Endothelial cell of umbilical vein (primary cell): ENCODE measurements around the gene UNC45A. TPM values are rescaled to one million over a fixed set of nuclear protein-coding genes. Genes with fewer than 3 reads are reported as not detected.

Experiments
- BruUV-seq: library from RNA; stranded (reverse); fragments of 400-500 nt; replicated peaks from 2 replicates; lab custom pipeline; 2021; lab: Mats Ljungman, UMichigan
- CTCF ChIA-PET: fragments of 300-600, 350-600 bp; sonication (Branson Sonifier 250); formaldehyde crosslinking; loops from one replicate; lab custom pipeline; 2021; ENCODE audit warnings: antibody characterized with exemption, inconsistent platforms; lab: Charles Lee
- POLR2A ChIA-PET: fragments of 300-600, 350-600 bp; sonication (Branson Sonifier 250); formaldehyde crosslinking; loops from one replicate; lab custom pipeline; 2021; ENCODE audit warnings: antibody characterized with exemption, inconsistent platforms; lab: Charles Lee
- DNase-seq: peaks from one replicate; pipeline ENCODE4 v3.0.0-alpha.2; 2011; ENCODE audit warnings: low read depth, low spot score
- FAIRE-seq: peaks from 2 replicates; lab custom pipeline; 2011; peaks lifted over from hg19 to GRCh38; lab: Jason Lieb, UNC
- H2AFZ ChIP-seq: 2 replicates; pipeline ENCODE4 v1.6.0; 2012; ENCODE audit warnings: low read depth, low read length, control low read depth, inconsistent platforms
- H3K27ac ChIP-seq: 2 replicates; pipeline ENCODE4 v1.5.1; 2011; ENCODE audit warnings: low read depth, mild to moderate bottlenecking, control low read depth, low read length, moderate library complexity; ENCODE audit not compliant: insufficient read depth
- H3K27me3 ChIP-seq, 2 experiments: 2 replicates each; pipeline versions ENCODE4 v1.6.0 to v1.6.1; 2011; ENCODE audit warnings: low read length in 2 of 2, mixed read lengths in 1 of 2; ENCODE audit not compliant: control insufficient read depth in 2 of 2, insufficient read depth in 2 of 2
- H3K36me3 ChIP-seq, 2 experiments: 2 replicates in 1 of 2; 3 replicates in 1 of 2; pipeline ENCODE4 v1.5.1; 2011; ENCODE audit warnings: low read length in 2 of 2, mild to moderate bottlenecking in 1 of 2, moderate library complexity in 1 of 2; ENCODE audit not compliant: control insufficient read depth in 2 of 2, insufficient read depth in 2 of 2; ENCODE audit errors: extremely low read depth in 1 of 2
- H3K4me1 ChIP-seq: 3 replicates; pipeline ENCODE4 v1.5.1; 2011; ENCODE audit warnings: mild to moderate bottlenecking, low read length; ENCODE audit not compliant: control insufficient read depth, insufficient read depth; ENCODE audit errors: extremely low read depth
- H3K4me2 ChIP-seq: 2 replicates; pipeline ENCODE4 v1.6.1; 2011; ENCODE audit warnings: low read length, control low read depth, mixed read lengths; ENCODE audit not compliant: insufficient read depth
- H3K4me3 ChIP-seq, 3 experiments: fragments of 200-600 bp in 1 of 3; sonication (generic), shearing (Covaris generic) in 1 of 3; replicated peaks in 1 of 3; 2 replicates each; pipeline ENCODE4 v1.5.1; 2011 to 2016; ENCODE audit warnings: control low read depth in 3 of 3, low read length in 3 of 3, mild to moderate bottlenecking in 2 of 3, inconsistent platforms in 1 of 3, low read depth in 1 of 3, moderate library complexity in 1 of 3; ENCODE audit not compliant: insufficient read depth in 1 of 3
- H3K79me2 ChIP-seq: 2 replicates; pipeline ENCODE4 v1.6.0; 2012; ENCODE audit warnings: low read length, inconsistent platforms; ENCODE audit not compliant: control insufficient read depth, insufficient read depth
- H3K9ac ChIP-seq: replicated peaks from 2 replicates; pipeline ENCODE3; 2011; ENCODE audit warnings: low read length, control low read depth; ENCODE audit not compliant: insufficient read depth; ENCODE audit errors: extremely low read depth
- H3K9me1 ChIP-seq: replicated peaks from 3 replicates; pipeline ENCODE4 v1.6.0; 2011; ENCODE audit warnings: mild to moderate bottlenecking, low read length; ENCODE audit not compliant: control insufficient read depth, insufficient read depth; ENCODE audit errors: extremely low read depth
- H3K9me3 ChIP-seq: replicated peaks from 2 replicates; pipeline ENCODE4 v1.5.1; 2012; ENCODE audit warnings: low read length, inconsistent platforms; ENCODE audit not compliant: control insufficient read depth, insufficient read depth
- H4K20me1 ChIP-seq: replicated peaks from 2 replicates; pipeline ENCODE3; 2011; ENCODE audit warnings: mild to moderate bottlenecking, low read length; ENCODE audit not compliant: control insufficient read depth, insufficient read depth; ENCODE audit errors: extremely low read depth
- CTCF ChIP-seq, 2 donors: IDR thresholded peaks; 1 replicate in 1 of 2; 2 replicates in 1 of 2; pipeline ENCODE4 v1.5.1; 2011; ENCODE audit warnings: low read length in 2 of 2, mild to moderate bottlenecking in 2 of 2, moderate library complexity in 2 of 2, control low read depth in 1 of 2, inconsistent platforms in 1 of 2, low read depth in 1 of 2; ENCODE audit not compliant: insufficient read depth in 1 of 2; ENCODE audit errors: extremely low read depth in 1 of 2
- EZH2 ChIP-seq: IDR thresholded peaks from 2 replicates; pipeline ENCODE4 v1.6.1; 2012; ENCODE audit warnings: borderline replicate concordance, low read depth, mild to moderate bottlenecking, moderate library complexity, low read length, inconsistent platforms; ENCODE audit not compliant: severe bottlenecking
- FOS ChIP-seq: IDR thresholded peaks from 2 replicates; pipeline ENCODE4 v1.6.1; 2011; ENCODE audit warnings: mild to moderate bottlenecking, low read length, moderate library complexity, borderline replicate concordance; ENCODE audit not compliant: insufficient read depth
- GATA2 ChIP-seq: IDR thresholded peaks from 2 replicates; pipeline ENCODE4 v1.7.0; 2011; ENCODE audit warnings: low read depth, mild to moderate bottlenecking, moderate library complexity, mixed read lengths, low read length; ENCODE audit not compliant: insufficient read length, insufficient read depth
- JUN ChIP-seq: IDR thresholded peaks from 2 replicates; pipeline ENCODE4 v1.6.1; 2011; ENCODE audit warnings: borderline replicate concordance, low read depth; ENCODE audit not compliant: insufficient read length, insufficient read depth
- MYC ChIP-seq: IDR thresholded peaks from one replicate; pipeline ENCODE4 v1.6.1; 2011; ENCODE audit warnings: mild to moderate bottlenecking, low read depth, low read length
- POLR2A ChIP-seq: IDR thresholded peaks from 2 replicates; pipeline ENCODE4 v1.6.1; 2012; ENCODE audit warnings: low read depth, mild to moderate bottlenecking, control low read depth, low read length
- POLR2AphosphoS5 ChIP-seq: IDR thresholded peaks from 2 replicates; pipeline ENCODE4 v1.6.1; 2012; ENCODE audit warnings: low read depth, mild to moderate bottlenecking, control low read depth, low read length, moderate library complexity; ENCODE audit not compliant: insufficient read depth
- dilution Hi-C: fragments of 300-500 bp; cut with MboI; formaldehyde crosslinking; loops from one replicate; pipeline ENCODE4 v1.15.0; 2019; ENCODE audit warnings: low sequenced_read_pairs; ENCODE audit not compliant: extremely low pct_ligation_motif_present
- intact Hi-C: fragments of 100-400 bp; cut with micrococcal nuclease; formaldehyde crosslinking; loops from one replicate; pipeline ENCODE4 v1.10.0; 2022
- polyA plus RNA-seq, 4 experiments: library from polyadenylated mRNA; depleted of rRNA in 3 of 4; stranded (reverse) in 3 of 4; unstranded in 1 of 4; fragments of >200 nt; gene quantifications; 2 replicates each; pipeline versions ENCODE4 v1.2.1 to v1.2.3, GENCODE V29; 2011 to 2012; ENCODE audit warnings: missing spikeins in 1 of 4
- total RNA-seq: library from RNA; stranded (reverse); gene quantifications from 2 replicates; pipeline ENCODE4 v1.2.3, GENCODE V29; 2021
- TF ChIP-seq, protein P1 (sequence below): IDR thresholded peaks from 2 replicates; pipeline ENCODE4 v1.6.1; 2011; ENCODE audit not compliant: insufficient read depth, insufficient read length

The UNC45A gene
- total and polyA plus RNA-seq, 2 donors (not counting 3 experiments of a cell fraction or from before 2014, with no cell fraction given), result 103 to 106 TPM

GRCh38 chr15:90986790-90987507, 51.9 kb downstream of the UNC45A start:
- H4K20me1 ChIP-seq, result no peaks in the 10 kb centered on the region
- BruUV-seq, result no TSS peak
- POLR2A ChIA-PET, result interaction anchor here (0.7 kb wide), 1 partner anchor 29 kb away, joined by 3 read pairs; no protein-coding TSS in a partner anchor

More at GRCh38 chr15:90986790-90987507, 51.9 kb downstream of the UNC45A start:
- CTCF ChIA-PET, result interaction anchor here (1.1 to 2.7 kb wide), 2 partner anchors 10 to 30 kb away, joined by 3 to 23 read pairs; no protein-coding TSS in a partner anchor
- Histone ChIP-seq H3K27me3 (no peaks in the 10 kb centered on the region), H3K79me2 (peaks cover 90% of the 10 kb centered on the region), H3K9me1 (no peaks in the 10 kb centered on the region), H3K4me3 (no peak overlapping the region), H3K27ac (no peak overlapping the region), H3K9me3 (no peaks in the 10 kb centered on the region), H3K4me2 (no peak overlapping the region), H2AFZ (no peak overlapping the region), H3K36me3 (peaks cover 0 to 7% of the 10 kb centered on the region in 2 experiments), H3K9ac (no peak overlapping the region), H3K4me1 (peaks cover 17% of the 10 kb centered on the region)
- no peak for DNase-seq
- intact Hi-C loops, result no loop called here
- TF ChIP-seq JUN, result no peak
- TF ChIP-seq MYC, result no peak
- TF ChIP-seq GATA2, result no peak
- TF ChIP-seq EZH2, result no peak
- TF ChIP-seq FOS, result no peak
- TF ChIP-seq, protein P1, sequence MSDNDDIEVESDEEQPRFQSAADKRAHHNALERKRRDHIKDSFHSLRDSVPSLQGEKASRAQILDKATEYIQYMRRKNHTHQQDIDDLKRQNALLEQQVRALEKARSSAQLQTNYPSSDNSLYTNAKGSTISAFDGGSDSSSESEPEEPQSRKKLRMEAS, result no peak
- TF ChIP-seq POLR2AphosphoS5, result no peak
- TF ChIP-seq POLR2A, result no peak
- TF ChIP-seq CTCF (IDR thresholded peaks at IDR 0.05; ENCODE audit: extremely low read depth in 1 of 2, insufficient read depth in 1 of 2, low read depth in 1 of 2, low read length in 2 of 2), result no peak
- dilution Hi-C loops, result no loop called here
- FAIRE-seq, result no peak
